Mucosa of gallbladder (tissue), 1 donor: Measurements from ENCODE around the gene TMEM174. TPM values are rescaled to one million over a fixed set of nuclear protein-coding genes. Genes with fewer than 3 reads are reported as not detected.

Experiments used
- DNase-seq: peaks from one replicate; pipeline ENCODE4 v3.0.0-alpha.2; 2020; ENCODE audit warnings: low spot score
- total RNA-seq: library from RNA; stranded (reverse); gene quantifications from one replicate; pipeline ENCODE4 v1.2.1, GENCODE V29; 2021
- donor health status: DM: no; HTN: no; CAD: no.

TMEM174 gene, protein sequence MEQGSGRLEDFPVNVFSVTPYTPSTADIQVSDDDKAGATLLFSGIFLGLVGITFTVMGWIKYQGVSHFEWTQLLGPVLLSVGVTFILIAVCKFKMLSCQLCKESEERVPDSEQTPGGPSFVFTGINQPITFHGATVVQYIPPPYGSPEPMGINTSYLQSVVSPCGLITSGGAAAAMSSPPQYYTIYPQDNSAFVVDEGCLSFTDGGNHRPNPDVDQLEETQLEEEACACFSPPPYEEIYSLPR
- total RNA-seq = not detected

DNA sequence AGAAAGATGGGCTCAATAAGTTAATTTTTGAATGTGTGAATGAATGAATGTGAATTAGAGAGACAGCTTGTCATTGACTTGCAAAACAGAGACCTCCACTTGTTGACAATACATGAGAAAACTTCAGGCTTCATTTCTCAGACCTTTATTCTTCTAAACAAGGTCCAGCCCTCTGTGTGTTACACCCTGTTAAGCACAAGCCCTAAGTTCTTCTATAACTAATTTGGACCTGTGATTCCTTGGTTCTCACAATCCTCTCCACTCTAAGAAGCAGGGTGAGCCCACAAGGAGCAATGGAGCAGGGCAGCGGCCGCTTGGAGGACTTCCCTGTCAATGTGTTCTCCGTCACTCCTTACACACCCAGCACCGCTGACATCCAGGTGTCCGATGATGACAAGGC lies at the start of gene TMEM174:
Gene TMEM174 (plus strand): TSS at position 243 of the 400 bp plus-strand sequence. CDS start 51 bp downstream, at position 294.
- DNase-seq = no peak

DNA sequence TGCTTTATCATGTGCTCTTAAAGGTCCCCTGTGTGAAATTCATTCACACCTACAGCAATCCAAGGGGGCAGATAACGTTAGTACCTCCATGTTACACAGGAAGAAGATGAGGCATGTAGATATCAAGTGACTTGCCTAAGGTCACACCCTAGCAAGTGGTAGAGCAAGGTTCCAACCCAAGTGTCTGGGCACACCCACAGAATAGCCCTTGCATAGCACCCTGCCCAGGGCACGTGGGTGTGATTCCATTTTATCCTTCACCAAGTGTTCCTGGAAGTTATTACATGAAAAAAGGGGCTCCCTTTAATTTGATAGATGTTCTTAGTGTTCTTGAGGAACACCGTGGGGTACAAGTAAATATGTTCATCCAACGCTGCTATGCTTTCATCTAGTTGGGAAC lies 47.7 kb upstream of the TMEM174 start:
- DNase-seq = no peak

- DNase-seq = no peak
These were observed 46.6 kb upstream of the TMEM174 start for GRCh38 chr5:73126381-73126780.

GRCh38 chr5:73126957-73127356 lies 46.0 kb upstream of the TMEM174 start:
- no peak for DNase-seq

GRCh38 chr5:73129143-73129542 lies 43.9 kb upstream of the TMEM174 start:
- DNase-seq = no peak

- DNase-seq = no peak
These were observed 42.2 kb upstream of the TMEM174 start for GRCh38 chr5:73130811-73131210.

- no peak for DNase-seq
These were observed 41.1 kb upstream of the TMEM174 start for GRCh38 chr5:73131711-73132425.

- no peak for DNase-seq
These were observed 40.2 kb upstream of the TMEM174 start for GRCh38 chr5:73132759-73133158.

- no peak for DNase-seq
These were observed 38.0 kb upstream of the TMEM174 start for GRCh38 chr5:73135021-73135420.

DNA sequence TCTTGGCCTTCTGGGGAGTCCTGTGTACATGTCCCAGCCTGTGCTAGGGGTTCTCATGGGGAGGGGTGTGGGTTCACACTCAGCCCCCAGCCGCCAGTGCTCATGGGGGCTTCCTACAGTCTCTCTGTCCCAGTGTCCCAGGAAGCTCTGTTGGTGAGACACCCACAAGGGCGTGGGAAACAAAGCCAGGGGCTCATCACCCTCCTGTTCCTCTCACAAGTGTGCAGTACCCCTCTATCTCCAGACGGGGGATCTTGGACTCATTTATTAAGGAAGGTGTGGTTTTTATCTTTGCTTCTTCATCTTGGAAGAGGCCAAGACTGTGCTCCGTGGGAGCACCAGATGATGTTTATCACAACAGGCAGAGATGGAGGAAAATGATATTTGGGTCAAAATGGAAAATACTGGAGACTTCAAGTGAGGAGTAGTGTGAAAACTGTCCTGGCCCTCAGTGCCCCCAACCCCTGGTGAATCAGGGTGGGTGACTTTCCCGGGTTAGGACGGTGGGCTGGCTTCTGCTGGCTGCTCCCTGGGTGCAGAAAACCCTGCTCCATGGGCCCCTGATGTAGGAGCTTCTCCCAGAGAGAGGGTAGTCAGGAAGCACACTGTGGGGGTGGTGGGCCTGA lies 37.5 kb upstream of the TMEM174 start:
- no peak for DNase-seq

DNA sequence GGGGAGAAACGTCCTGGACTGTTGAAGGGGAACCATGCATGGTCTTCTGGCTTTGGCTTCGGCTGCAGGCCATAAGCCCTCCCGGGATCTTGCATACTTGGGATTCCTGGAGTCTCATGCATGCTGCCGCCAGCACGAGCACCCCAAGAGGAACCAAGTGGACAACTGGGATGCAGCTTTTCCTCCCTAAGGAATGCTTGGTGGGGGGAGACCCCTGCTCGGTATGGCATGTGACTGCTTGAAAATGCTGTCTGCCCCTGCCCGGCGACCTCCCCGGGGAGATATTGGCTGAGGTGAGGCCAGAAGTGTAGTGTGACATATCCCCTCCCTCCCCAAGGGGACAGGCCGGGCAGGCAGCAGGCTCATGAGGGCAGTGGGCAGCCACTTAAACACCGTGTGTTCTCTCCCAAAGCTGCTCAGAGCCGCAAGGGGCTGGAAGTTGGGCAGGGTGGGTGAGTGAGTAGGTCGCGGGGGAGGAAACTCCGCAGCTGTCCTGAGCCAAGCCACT lies 36.9 kb upstream of the TMEM174 start:
- no peak for DNase-seq

- no peak for DNase-seq
These were observed 35.1 kb upstream of the TMEM174 start for GRCh38 chr5:73137563-73138530.

- no peak for DNase-seq
These were observed 33.5 kb upstream of the TMEM174 start for GRCh38 chr5:73139485-73139884.

DNA sequence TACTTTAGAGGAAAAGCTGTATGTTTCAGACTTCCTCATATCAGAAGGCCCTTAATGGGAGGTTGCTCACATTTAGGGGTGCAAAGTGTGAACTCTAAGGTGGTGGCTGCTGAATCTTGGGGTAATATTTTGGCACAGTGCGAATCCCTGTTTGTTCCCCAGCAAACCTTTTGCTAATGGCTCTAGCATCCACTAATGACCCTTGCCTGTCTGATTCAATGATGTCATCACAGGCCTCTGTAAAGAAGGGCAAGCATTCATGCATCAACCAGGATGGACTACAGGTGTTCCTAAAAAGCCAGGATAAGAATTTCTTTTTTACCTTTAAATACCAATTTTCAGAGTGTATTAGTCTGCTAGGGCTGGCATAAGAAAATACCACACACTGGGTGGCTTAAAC lies 32.2 kb upstream of the TMEM174 start:
- DNase-seq = no peak

DNA sequence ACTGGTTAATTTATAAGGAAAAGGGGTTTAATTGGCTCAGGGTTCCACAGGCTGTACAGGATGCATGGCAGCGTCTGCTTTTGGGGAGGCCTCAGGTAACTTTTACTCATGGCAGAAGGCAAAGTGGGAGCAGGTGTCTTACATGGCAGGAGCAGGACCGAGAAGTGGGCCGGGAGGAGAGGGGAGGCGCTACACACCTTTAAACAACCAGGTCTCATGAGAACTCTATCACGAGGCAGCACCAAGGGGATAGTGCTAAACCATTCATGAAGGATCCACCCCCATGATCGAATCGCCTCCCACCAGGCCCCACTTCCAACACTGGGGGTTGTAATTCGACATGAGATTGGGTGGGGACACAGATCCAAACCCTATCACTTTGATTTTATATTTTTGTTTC lies 31.0 kb upstream of the TMEM174 start:
- DNase-seq = no peak

DNA sequence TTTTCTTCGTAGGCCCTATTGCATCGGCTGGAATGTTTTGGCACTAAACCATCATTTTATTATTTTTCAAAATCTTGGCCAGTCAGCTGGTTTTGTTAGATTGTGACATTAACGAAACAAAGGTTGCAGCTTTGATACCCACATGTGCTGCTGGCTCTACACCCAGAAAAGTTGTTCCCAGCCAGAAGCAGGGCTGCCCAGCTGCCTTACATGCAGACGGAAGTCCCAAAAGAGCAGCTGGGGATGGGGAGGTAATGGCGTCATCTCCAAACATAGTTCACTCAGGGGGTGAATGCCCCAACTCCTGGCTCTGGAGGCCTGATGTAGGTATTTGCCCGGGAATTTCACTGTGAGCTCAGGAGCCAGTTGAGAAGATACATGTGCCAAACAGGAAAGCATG lies 29.3 kb upstream of the TMEM174 start:
- no peak for DNase-seq

DNA sequence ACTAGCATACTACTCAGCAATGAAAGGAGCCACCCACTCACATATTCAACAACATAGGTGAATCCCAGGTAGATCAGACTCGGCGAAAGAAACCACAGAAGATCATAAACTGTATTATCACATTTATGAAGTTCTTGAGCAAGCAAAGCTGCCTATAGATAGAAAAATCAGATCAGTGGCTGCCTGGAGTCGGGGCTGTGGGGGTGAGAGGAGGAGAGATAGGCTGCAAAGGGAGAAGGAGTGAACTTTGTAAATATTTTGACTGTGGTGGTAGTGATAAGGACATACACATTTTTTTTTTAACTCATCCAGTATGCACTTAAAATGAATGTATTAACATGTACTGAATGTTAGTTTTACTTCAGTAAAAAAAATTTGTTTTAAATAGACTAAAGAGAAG lies 23.5 kb upstream of the TMEM174 start:
- DNase-seq = no peak

- no peak for DNase-seq
These were observed 22.1 kb upstream of the TMEM174 start for GRCh38 chr5:73150876-73151275.

- no peak for DNase-seq
These were observed 21.1 kb upstream of the TMEM174 start for GRCh38 chr5:73151766-73152410.

DNA sequence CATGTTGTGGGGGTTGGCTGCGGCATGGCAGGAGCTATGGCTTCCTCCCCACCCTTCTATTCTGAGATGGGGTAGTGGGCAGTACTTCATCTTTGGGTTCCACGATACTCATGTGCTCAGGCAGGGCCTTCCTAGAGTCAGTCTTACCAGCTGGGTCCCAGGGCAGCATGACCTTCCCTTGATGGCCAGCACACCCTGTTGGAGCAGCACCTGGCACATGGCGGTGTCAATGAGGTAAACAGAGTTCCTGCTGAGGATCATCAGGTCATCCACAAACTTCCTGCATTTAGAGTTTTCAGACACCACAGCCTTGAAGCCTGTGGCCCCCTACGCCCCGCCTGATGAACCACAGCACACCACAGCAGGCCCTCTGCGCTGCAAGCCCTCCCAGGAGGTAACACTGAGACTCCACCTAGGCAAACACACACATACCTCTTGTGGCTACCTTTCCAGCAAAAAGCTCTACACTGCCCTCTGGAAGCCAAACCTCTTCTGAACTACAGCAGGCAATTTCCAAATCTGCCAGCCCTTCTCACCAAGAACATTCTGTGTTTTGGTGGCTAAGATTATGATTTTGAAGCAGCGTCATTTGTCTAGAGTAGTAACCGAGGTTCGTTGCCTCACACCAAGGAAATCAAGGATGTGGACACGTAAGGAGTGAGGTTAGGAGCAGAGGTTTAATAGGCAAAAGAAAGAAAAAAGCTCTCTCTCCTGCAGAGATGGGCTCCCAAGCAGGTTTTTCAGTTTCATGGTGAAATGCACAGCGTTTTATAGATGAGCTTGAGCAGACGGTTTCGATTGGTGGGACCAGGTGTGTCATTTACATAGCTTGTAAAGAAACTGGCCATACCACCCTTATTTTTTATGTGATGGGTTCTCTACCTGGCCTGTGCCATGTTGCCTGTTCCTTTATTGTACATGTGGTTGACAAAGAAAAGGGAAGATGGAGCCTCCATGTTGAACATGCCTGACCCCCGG lies 20.3 kb upstream of the TMEM174 start:
- no peak for DNase-seq
